ENCODE data around the gene TMEM184B. TPM values are rescaled to one million over a fixed set of nuclear protein-coding genes. Genes with fewer than 3 reads are reported as not detected.

The TMEM184B gene
- total and polyA plus RNA-seq, 10 of the 15 experiments (the other 5 are each of a cell fraction or from before 2014, with no cell fraction given): 0.56 to 22.4 (median 7.9) TPM

- FAIRE-seq (no peak), DNase-seq (ENCODE audit: low read depth, low spot score) (no peak), ATAC-seq (peak; percentile 39)
- BruUV-seq (replicated peaks): no TSS peak
- Histone ChIP-seq H4K20me1 (ENCODE audit: control insufficient read depth, insufficient read depth) (no peaks in the 10 kb centered on the region), H3K27me3 (replicated peaks in 1 of 2; ENCODE audit: control insufficient read depth in 2 of 2, insufficient read depth in 2 of 2, low read length in 1 of 2) (no peaks in the 10 kb centered on the region), H2AFZ (ENCODE audit: control insufficient read depth, low read depth, low read length) (peak overlapping the region; percentile 35; the same call in 1 of the 2 replicates), H3K79me2 (ENCODE audit: control insufficient read depth, insufficient read depth, low read length) (peaks cover 55% of the 10 kb centered on the region), H3K36me3 (ENCODE audit: control insufficient read depth in 2 of 2, insufficient read depth in 2 of 2, low read length in 1 of 2) (peaks cover 2 to 12% of the 10 kb centered on the region in 2 experiments; a peak in 2 of 4 replicates), H3K27ac (ENCODE audit: control insufficient read depth, insufficient read depth) (peak overlapping the region; percentile 85), H3K9ac (ENCODE audit: control insufficient read depth, insufficient read depth, low read length) (peak overlapping the region; percentile 89), H3K4me2 (ENCODE audit: control insufficient read depth, insufficient read depth) (peak overlapping the region; percentile 97), H3K4me1 (ENCODE audit: control insufficient read depth, insufficient read depth, low read length) (peaks cover 39% of the 10 kb centered on the region), H3K9me3 (replicated peaks; ENCODE audit: control insufficient read depth, insufficient read depth, low read length) (no peaks in the 10 kb centered on the region), H3K4me3 (peak overlapping the region; percentile 82)
- POLR2A ChIA-PET: interaction anchor here (1.5 kb wide), 1 partner anchor 10 kb away, joined by 5 read pairs; no protein-coding TSS in a partner anchor
- WGBS (ENCODE audit: insufficient coverage, insufficient replicate concordance, low lambda C conversion rate, missing lambda C conversion rate): under 1% methylated on average over 47 of the region's 52 CpGs
- CTCF ChIA-PET: interaction anchor here (1.0 to 1.6 kb wide), 3 partner anchors 11 to 202 kb away, joined by 3 read pairs; no protein-coding TSS in a partner anchor
- in situ Hi-C loops (cut with MboI) (no loop called here), intact Hi-C loops (cut with micrococcal nuclease; ENCODE audit: unreplicated experiment) (no loop called here)
- SMC1A ChIA-PET (ENCODE audit: uncharacterized antibody, unreplicated experiment): interaction anchor here (3.3 kb wide), 1 partner anchor 11 kb away, joined by 18 read pairs; no protein-coding TSS in a partner anchor
- RAD21 ChIA-PET (ENCODE audit: unreplicated experiment): no interaction called here
- TF ChIP-seq SMC3 (IDR thresholded peaks at IDR 0.05; ENCODE audit: borderline replicate concordance, low read length): no peak
- peak; percentile 95 for TF ChIP-seq GATAD2B (conservative IDR thresholded peaks at IDR 0.05; ENCODE audit: low read depth)
- no peak for TF ChIP-seq RELA (IDR thresholded peaks at IDR 0.05; ENCODE audit: borderline replicate concordance, partially characterized antibody)
- no peak for TF ChIP-seq NBN (IDR thresholded peaks at IDR 0.05)
- TF ChIP-seq YY1 (IDR thresholded peaks at IDR 0.05; ENCODE audit: low read depth, low read length): 0 out of 2 replicates have a peak, but pooled peaks have one; percentile 16
- no peak; the same call in 1 of the 2 replicates for TF ChIP-seq RBBP5 (conservative IDR thresholded peaks at IDR 0.05)
- TF ChIP-seq POLR2AphosphoS5 (IDR thresholded peaks at IDR 0.05; ENCODE audit: low read length): peak; percentile 13; the same call in 1 of the 2 replicates
- TF ChIP-seq DPF2 (IDR thresholded peaks at IDR 0.05): peak; percentile 54; the same call in 1 of the 2 replicates
- TF ChIP-seq HDGF (IDR thresholded peaks at IDR 0.05): no peak
- no peak for TF ChIP-seq ZNF687 (IDR thresholded peaks at IDR 0.05)
- 0 out of 2 replicates have a peak, but pooled peaks have one; percentile 42 for TF ChIP-seq POLR2A (IDR thresholded peaks at IDR 0.05; ENCODE audit: low read depth, low read length)
- TF ChIP-seq LARP7 (IDR thresholded peaks at IDR 0.05): peak; percentile 60; the same call in 1 of the 2 replicates
- no peak for TF ChIP-seq TCF12 (IDR thresholded peaks at IDR 0.05; ENCODE audit: low read depth, low read length)
- no peak for TF ChIP-seq ATF2 (IDR thresholded peaks at IDR 0.05; ENCODE audit: low read length)
- TF ChIP-seq ZNF384 (IDR thresholded peaks at IDR 0.05; ENCODE audit: borderline replicate concordance, low read depth, low read length): no peak
- peak; percentile 60; the same call in 1 of the 2 replicates for TF ChIP-seq IKZF1 (conservative IDR thresholded peaks at IDR 0.05)
- TF ChIP-seq E2F8 (IDR thresholded peaks at IDR 0.05; ENCODE audit: low read depth, partially characterized antibody): no peak
Observed at GRCh38 chr22:38316364-38317121, 43.7 kb upstream of the TMEM184B start.

Data from GM12878 (cell line).